Loucy (cell line): ENCODE measurements around the gene WASF2.

ENCODE experiments used
- H2AFZ ChIP-seq: fragments of 200-600 bp; sonication (generic); 2 replicates; pipeline ENCODE4 v1.6.0; 2016; ENCODE audit warnings: antibody characterized with exemption, mild to moderate bottlenecking, low read length, moderate library complexity
- H3F3A ChIP-seq: fragments of 200-600 bp; 2 replicates; pipeline ENCODE4 v1.6.0; 2016; ENCODE audit warnings: antibody characterized with exemption, low read depth, mild to moderate bottlenecking
- H3K27me3 ChIP-seq: fragments of 200-600 bp; sonication (generic); 2 replicates; pipeline ENCODE4 v1.6.1; 2014; ENCODE audit warnings: low read length, mild to moderate bottlenecking; ENCODE audit not compliant: insufficient read depth, poor library complexity, severe bottlenecking
- H3K36me3 ChIP-seq: fragments of 200-600 bp; sonication (generic); 2 replicates; pipeline ENCODE4 v1.6.1; 2016; ENCODE audit warnings: low read length; ENCODE audit not compliant: insufficient read depth
- H3K4me1 ChIP-seq: fragments of 200-600 bp; sonication (generic); 2 replicates; pipeline ENCODE4 v1.5.1; 2014; ENCODE audit warnings: low read length, mild to moderate bottlenecking; ENCODE audit not compliant: insufficient read depth, poor library complexity, severe bottlenecking
- H3K4me2 ChIP-seq: fragments of 200-600 bp; sonication (generic); 2 replicates; pipeline ENCODE4 v1.6.0; 2014; ENCODE audit warnings: antibody characterized with exemption, low read length, low read depth, mild to moderate bottlenecking; ENCODE audit not compliant: poor library complexity, severe bottlenecking
- H3K4me3 ChIP-seq: fragments of 200-600 bp; sonication (generic); 2 replicates; pipeline ENCODE4 v1.5.1; 2014; ENCODE audit warnings: low read length, mild to moderate bottlenecking, mixed read lengths; ENCODE audit not compliant: poor library complexity, severe bottlenecking
- H3K79me2 ChIP-seq: fragments of 200-600 bp; sonication (generic); 2 replicates; pipeline ENCODE4 v1.6.1; 2014; ENCODE audit warnings: low read length; ENCODE audit not compliant: insufficient read depth
- H3K9ac ChIP-seq: fragments of 200-600 bp; sonication (generic); 2 replicates; pipeline ENCODE4 v1.6.0; 2014; ENCODE audit warnings: mild to moderate bottlenecking, low read depth, low read length, moderate library complexity; ENCODE audit not compliant: poor library complexity, severe bottlenecking
- H3K9me2 ChIP-seq: fragments of 200-600 bp; sonication (generic); replicated peaks from 2 replicates; pipeline ENCODE4 v1.6.1; 2016; ENCODE audit warnings: low read depth, low read length, mixed read lengths
- H3K9me3 ChIP-seq: fragments of 200-600 bp; sonication (generic); 2 replicates; pipeline ENCODE4 v1.6.1; 2014; ENCODE audit warnings: mild to moderate bottlenecking, antibody characterized with exemption, low read length, low read depth; ENCODE audit not compliant: insufficient read depth
- H4K20me1 ChIP-seq: fragments of 200-600 bp; sonication (generic); 2 replicates; pipeline ENCODE4 v1.6.0; 2014; ENCODE audit warnings: antibody characterized with exemption, low read length, mild to moderate bottlenecking; ENCODE audit not compliant: insufficient read depth, poor library complexity, severe bottlenecking
- CTCF ChIP-seq: fragments of 200-600 bp; sonication (generic); conservative IDR thresholded peaks from 2 replicates; pipeline ENCODE4 v1.5.1; 2014; ENCODE audit warnings: mild to moderate bottlenecking, antibody characterized with exemption, low read length
- EZH2phosphoT487 ChIP-seq: fragments of 200-600 bp; IDR thresholded peaks from 2 replicates; pipeline ENCODE4 v1.6.1; 2018; ENCODE audit warnings: antibody characterized with exemption, mild to moderate bottlenecking, moderate library complexity, borderline replicate concordance

WASF2 gene

DNA sequence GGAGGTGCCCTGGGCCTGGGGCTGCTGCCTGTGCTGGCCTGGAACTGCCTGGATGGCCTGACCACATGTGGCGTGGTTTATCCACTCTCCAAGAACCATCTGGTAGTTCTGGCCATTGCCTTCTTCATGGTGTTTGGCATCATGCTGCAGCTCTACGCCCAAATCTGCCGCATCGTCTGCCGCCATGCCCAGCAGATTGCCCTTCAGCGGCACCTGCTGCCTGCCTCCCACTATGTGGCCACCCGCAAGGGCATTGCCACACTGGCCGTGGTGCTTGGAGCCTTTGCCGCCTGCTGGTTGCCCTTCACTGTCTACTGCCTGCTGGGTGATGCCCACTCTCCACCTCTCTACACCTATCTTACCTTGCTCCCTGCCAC is 95.7 kb downstream of the WASF2 start:
- H3K36me3 ChIP-seq = no peaks in the 10 kb centered on the region
- no peaks in the 10 kb centered on the region for H3K27me3 ChIP-seq
- H3K4me1 ChIP-seq = peaks cover 11% of the 10 kb centered on the region
- TF ChIP-seq EZH2phosphoT487 (no peak), CTCF (no peak)
- H3F3A ChIP-seq = no peaks in the 10 kb centered on the region
- no peaks in the 10 kb centered on the region for H4K20me1 ChIP-seq
- H3K9ac ChIP-seq = no peak overlapping the region
- no peaks in the 10 kb centered on the region for H3K9me3 ChIP-seq
- no peak overlapping the region for H3K4me3 ChIP-seq
- H2AFZ ChIP-seq = no peak overlapping the region
- no peaks in the 10 kb centered on the region for H3K9me2 ChIP-seq
- no peak overlapping the region for H3K4me2 ChIP-seq
- no peaks in the 10 kb centered on the region for H3K79me2 ChIP-seq

GRCh38 chr1:27393641-27394281 is 96.2 kb downstream of the WASF2 start:
- H2AFZ ChIP-seq = no peak overlapping the region
- H3K4me3 ChIP-seq = no peak overlapping the region
- H3K4me2 ChIP-seq = no peak overlapping the region
- no peaks in the 10 kb centered on the region for H3K36me3 ChIP-seq
- H3K79me2 ChIP-seq = no peaks in the 10 kb centered on the region
- H3K9me3 ChIP-seq = no peaks in the 10 kb centered on the region
- H3F3A ChIP-seq = no peaks in the 10 kb centered on the region
- no peaks in the 10 kb centered on the region for H3K9me2 ChIP-seq
- TF ChIP-seq CTCF (no peak), EZH2phosphoT487 (no peak)
- H3K4me1 ChIP-seq = peaks cover 11% of the 10 kb centered on the region
- no peaks in the 10 kb centered on the region for H3K27me3 ChIP-seq
- no peaks in the 10 kb centered on the region for H4K20me1 ChIP-seq
- no peak overlapping the region for H3K9ac ChIP-seq

GRCh38 chr1:27392778-27393635 is 97.0 kb downstream of the WASF2 start:
- no peaks in the 10 kb centered on the region for H3K9me2 ChIP-seq
- no peaks in the 10 kb centered on the region for H3K9me3 ChIP-seq
- no peaks in the 10 kb centered on the region for H4K20me1 ChIP-seq
- H3K27me3 ChIP-seq = no peaks in the 10 kb centered on the region
- H3K36me3 ChIP-seq = no peaks in the 10 kb centered on the region
- peak overlapping the region; percentile 72 for H3K4me3 ChIP-seq
- H3F3A ChIP-seq = no peaks in the 10 kb centered on the region
- no peaks in the 10 kb centered on the region for H3K79me2 ChIP-seq
- TF ChIP-seq CTCF (no peak), EZH2phosphoT487 (no peak)
- H3K9ac ChIP-seq = peak overlapping the region; percentile 61
- peaks cover 11% of the 10 kb centered on the region for H3K4me1 ChIP-seq
- H2AFZ ChIP-seq = 0 out of 2 replicates have a peak overlapping the region, but pooled peaks have one; percentile 51
- peak overlapping the region; percentile 89 for H3K4me2 ChIP-seq
